GM21447 (cell line): ENCODE measurements around the gene MROH7.

Source experiments
- ATAC-seq: cut with Tn5 transposase; IDR thresholded peaks from one replicate; pipeline ENCODE4 v1.9.1; 2021; ENCODE audit not compliant: unreplicated experiment

Gene MROH7

DNA sequence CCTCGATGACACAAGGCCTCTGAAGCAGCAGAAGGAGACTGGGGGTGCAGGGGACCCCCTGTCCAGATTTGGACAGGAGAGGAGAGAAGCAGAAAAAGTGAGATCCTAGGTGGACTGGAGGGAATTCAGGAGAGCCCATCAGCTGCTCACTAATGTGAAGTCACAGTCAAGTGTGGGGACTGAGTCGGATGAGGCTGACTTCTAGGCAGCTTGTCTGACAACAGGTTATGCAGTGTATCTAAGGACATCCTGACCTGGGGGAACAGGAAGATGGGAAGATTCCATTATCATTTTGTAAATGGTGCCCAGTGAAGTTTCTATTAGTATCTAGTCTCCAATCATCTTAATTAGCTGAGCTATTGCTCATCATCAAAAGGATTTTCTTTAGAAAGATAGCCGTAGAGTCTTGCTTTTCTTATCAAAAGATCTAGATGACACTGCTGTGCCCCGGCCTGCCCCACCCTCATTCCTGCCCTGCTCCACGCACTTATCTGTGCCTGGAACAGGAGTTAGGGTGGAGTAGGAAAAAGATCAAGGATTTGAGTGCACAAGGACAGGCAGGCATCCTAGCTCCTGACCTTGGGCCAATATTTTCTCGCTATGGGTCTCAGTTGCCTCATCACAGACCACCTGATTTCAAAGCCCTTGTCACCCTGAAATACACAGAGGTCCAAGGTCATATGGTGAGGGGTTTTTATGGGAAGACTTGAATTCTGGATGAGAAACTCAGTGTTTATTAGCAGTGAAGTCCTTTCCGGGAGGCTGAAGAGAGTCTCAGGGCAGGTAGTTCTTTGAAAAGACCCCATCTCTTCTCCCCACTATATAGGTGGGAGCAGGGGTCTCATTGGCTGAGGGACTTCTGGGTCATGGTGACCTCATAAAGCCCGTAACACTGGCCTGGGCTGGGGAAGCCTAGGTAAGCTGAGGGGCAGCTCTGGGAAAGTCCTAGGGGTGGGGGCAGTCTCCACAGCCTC is at the start of gene MROH7:
Gene MROH7 (plus strand): TSS at position 924 of the 974 bp plus-strand sequence. CDS start 11,141 bp downstream, outside the sequence.
- ATAC-seq = no peak

DNA sequence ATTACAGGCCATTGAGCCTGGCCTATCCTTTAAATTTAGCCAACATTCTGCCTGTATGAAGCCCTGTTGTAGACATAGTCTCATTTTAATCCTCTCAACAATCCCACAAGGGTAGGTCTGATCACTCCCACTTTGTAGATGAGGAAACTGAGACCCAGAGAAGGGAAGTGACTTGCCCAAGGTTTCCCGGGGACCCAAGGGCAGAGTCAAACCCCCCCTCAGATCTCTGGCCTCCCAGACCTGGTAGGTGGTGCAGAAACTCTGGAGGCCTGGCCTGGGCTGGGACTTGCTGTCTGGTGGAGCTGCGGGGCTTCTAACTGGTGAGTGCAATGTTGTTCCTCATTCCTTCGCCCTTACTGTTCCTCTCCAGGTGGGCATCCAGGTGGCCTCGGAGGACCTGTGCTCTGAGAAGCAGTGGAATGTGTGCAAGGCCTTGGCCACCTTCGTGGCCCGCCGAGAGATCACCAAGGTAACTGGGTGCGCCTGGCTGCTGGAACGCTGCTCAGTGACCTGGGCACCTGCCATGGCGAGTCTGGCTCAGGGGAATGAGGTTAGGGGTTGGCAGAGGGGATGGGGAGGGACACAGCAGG is 47.9 kb upstream of the MROH7 start:
- no peak for ATAC-seq

DNA sequence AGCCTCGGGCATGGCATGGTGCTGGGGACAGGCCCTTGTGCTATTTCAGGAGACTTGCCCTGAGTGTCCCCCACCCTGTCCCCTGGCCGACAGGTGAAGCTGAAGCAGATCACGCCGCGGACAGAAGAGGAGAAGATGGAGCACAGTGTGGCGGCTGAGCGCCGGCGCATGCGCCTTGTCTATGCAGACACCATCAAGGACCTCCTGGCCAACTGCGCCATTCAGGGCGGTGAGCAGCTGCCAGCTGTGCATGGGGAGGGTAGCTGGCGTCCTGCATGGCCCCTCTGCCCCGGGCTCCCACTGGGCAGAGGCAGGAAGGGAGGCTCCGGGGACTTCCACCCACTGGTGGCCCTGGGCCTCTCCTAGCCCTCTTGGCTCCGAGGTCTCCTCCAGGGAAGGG is 47.1 kb upstream of the MROH7 start:
- ATAC-seq = no peak

DNA sequence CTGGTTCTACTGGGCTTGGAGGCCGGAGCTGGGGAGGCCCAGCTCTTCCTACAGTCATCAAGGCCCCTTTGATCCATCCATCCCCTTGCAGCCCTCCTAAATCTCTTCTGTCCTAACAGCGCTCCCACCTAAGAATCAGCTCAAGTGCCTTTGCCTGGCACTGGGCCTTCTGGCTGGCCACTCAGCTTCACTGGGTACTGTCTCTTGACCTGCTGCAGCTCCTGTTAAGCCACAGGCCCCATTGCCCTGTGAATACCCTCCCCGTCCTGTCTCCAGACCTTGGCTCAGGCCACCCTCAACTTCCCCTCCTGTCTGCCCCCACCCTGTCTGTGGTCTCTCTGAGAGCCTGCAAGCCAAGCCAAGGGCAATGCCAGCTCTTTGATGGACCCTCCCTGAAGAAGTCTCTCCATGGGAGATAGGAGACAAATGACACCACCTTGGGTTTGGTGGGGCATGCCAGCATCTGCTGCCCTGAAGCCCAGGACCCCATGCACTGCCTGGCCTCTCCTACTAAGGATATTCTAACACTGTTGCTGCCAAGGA is 45.6 kb upstream of the MROH7 start:
- ATAC-seq = no peak

DNA sequence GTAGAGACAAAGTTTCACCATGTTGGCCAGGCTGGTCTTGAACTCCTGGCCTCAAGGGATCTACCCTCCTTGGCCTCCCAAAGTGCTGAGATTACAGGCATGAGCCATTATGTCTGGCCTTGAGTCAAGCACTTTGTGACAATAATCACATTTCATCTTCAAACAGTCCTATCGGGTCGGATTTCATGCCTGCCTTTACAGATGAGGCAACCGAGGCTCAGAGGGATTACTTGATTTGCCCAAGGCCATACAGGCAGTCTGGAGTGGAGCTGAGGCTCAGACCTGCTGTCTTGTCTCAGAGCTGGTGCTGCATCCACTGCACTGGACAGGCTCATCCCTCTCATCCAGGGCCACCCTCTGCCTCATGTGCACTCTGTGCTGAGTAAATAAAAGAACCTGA is 44.8 kb upstream of the MROH7 start:
- no peak for ATAC-seq

DNA sequence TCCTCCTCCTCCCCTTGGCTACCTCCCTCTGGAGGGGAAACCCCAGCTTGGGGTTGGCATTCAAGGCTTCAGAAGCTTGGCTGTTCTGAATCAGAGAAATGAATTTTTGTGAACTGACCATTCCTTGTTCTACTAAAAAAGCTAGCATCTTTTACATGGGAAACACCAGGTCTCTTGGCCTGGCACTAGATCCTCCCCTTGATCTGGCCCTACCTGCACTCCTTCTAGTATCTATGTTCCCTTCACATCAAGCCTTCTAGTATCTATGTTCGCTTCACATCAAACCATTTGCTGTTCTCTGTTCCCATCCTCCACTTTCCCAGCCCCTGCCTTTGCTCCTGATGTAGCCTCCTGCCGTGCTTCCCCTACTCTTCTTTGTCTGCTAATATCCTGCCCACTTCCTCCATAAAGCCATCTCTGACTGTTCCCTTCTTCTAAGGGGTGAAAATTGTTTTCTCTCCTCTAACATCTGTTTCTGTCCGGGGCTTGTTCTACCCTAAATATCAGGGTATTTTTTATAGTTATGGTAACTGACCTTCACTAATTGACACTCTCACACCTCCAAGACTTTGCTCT is 44.0 kb upstream of the MROH7 start:
- no peak for ATAC-seq

DNA sequence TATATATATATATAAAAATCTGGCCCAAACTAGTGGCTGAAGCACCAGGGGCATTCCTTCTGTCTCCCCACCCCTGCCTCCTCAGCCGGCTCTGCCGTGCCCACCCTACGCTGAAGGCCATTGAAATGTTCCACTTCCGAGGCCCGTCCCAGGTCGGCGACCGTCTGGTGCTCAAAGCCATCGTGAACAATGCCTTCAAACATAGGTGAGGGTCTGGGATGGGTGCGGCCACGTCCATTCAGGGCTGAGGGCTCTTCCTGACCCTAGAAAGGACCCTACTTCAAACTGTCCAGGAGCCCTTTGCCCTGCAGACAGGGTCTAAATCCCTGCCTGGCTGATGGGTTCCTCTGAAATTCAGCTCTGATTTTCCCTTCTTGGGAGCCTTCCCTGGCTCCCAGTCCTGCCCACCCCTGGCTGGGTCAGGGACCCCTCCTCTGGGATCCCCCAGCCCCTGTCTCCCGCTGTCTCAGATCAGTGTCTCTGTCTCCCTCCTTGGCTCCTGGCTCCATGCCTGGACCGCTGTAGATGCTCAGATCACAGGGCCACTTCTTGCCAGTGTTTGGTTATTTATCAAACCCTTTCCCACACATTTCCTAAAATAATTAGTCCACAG is 42.3 kb upstream of the MROH7 start:
- ATAC-seq = no peak

DNA sequence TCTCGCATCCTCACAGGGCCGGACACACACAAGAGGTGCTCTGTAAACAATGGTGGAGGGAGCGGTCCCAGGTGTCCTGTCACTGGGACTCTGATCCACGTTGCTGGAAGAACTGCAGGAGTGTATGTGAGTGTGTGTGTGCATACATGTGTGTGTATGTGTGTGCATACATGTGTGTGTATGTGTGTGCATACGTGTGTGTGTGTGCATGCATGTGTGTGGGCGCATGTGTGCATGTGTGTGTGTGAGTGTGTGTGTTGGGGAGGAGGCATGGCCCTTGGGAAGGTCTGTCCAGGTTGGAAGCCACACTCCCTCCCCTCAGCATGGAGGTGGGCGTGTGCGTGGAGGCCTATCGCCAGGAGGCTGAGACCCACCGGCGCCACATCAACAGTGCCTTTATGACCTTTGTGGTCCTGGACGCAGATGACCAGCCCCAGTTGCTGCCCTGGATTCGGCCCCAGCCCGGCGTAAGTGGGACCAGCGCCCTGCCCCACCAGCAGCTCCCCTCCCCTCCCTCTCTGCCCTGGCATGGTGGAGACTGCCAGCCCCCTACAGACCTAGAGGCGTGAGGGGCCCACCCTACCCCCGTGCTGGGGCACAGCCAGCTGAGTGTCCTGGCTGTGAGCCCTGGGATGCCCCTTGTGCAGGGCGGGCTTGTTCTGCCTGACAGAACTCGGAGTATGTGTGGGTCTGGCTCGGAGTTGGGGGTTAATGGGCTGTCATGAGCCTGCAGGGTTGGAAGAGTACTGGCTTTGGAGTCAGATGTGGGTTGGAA is 40.5 kb upstream of the MROH7 start:
- ATAC-seq = no peak

DNA sequence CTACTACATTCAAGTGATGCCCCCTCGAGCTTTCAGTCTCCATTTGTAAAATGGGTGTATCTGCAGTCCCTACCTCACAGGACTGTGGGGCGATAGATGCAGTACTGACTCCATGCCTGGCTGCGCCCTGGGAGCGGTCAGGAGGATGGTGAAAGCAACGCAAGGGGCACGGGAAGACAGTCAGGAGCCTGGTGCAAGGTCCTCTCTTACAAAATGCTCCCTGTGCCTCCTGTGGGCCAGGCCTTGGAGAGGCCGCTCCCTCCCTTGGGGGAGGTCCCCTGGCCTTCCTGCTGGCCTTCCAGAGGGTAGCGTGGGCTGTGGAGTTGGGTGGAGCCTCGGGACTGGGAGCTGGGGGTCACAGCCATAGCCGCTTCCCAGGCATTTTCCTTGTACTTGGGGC is 39.9 kb upstream of the MROH7 start:
- ATAC-seq = no peak

DNA sequence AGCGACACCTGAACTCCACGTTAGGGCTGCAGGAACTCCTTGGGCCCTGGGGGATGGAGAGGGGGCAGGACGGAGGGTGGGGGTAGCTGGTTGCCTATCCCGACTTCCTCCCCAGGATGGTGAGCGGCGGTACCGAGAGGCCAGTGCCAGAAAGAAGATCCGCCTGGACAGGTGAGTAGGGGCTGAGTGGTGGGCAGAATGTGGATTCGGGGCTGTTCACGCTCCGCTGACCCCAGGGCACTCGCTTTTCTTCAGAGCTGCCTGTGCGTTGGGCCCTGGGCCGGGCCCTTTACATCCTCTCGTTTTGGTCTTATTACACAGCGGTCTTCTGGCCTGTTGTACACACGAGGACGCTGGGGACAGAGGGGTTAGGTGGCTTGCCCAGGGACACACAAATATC is 39.0 kb upstream of the MROH7 start:
- no peak for ATAC-seq

DNA sequence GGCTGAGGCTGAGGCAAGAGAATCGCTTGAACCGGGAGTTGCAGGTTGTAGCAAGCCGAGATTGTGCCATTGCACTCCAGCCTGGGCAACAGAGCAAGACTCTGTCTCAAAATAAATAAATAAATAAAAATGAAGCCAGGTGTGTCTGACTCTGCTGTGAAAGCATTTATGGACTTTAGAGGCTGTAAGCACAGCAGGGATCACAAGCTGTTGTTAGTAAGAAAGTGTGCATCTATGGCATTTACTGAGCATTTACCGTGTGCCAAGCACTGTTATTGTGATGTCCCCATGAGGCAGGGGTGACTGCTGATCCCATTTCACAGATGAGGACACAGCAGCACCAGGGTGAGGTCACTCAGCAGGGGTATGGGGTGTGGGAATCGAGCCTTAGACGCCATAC is 38.3 kb upstream of the MROH7 start:
- no peak for ATAC-seq

DNA sequence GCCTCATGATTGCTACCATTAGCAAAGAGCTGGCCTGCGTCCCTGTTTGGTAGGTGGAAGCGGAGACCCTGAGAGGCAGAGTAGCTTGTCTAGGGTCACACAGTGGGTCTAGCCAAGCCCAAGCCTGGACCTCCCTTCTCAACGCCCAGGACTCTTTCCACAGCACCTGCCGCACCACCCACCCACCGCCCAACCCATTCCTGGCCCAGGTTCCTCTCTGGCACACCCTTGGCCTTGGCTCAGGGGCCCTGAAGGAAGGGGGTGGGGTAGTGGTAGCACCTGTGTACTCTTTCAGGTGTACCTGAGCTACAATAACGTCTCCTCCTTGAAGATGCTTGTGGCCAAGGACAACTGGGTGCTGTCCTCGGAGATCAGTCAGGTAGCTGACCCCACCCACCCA is 37.5 kb upstream of the MROH7 start:
- ATAC-seq = no peak

DNA sequence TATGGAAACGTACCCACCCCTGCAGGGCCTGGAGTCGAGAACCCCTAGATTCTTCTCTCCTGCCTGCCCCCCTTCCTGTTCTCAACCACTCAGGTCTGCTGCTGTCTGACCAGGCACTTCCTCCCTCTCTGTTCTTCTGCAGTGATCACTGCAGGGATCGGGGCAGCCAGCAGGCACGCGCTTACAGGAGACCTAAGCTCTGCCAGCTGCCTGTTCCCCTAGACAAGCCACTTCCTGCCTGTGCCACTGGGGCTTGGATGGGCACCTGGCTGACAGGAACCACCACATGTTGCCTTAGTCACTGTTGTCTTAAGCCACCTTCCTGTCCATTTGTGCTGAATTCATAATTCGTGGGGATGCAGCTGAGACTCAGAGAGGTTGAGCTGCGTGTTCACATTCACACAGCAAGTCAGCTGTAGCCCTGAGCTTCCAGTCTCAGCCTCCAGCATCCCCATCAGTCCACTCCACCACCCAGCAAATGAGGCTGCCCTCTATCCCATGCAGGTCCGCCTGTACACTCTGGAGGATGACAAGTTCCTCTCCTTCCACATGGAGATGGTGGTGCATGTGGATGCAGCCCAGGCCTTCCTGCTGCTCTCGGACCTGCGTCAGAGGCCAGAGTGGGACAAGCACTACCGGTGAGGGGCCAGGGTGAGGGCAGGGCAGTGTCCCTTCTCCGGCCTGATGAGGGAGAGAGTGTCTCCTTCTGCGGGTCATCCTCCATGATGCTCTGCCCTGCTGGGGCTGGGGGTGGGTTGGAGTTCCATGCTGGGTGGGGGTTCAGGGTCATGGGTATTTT is 36.8 kb upstream of the MROH7 start:
- no peak for ATAC-seq

DNA sequence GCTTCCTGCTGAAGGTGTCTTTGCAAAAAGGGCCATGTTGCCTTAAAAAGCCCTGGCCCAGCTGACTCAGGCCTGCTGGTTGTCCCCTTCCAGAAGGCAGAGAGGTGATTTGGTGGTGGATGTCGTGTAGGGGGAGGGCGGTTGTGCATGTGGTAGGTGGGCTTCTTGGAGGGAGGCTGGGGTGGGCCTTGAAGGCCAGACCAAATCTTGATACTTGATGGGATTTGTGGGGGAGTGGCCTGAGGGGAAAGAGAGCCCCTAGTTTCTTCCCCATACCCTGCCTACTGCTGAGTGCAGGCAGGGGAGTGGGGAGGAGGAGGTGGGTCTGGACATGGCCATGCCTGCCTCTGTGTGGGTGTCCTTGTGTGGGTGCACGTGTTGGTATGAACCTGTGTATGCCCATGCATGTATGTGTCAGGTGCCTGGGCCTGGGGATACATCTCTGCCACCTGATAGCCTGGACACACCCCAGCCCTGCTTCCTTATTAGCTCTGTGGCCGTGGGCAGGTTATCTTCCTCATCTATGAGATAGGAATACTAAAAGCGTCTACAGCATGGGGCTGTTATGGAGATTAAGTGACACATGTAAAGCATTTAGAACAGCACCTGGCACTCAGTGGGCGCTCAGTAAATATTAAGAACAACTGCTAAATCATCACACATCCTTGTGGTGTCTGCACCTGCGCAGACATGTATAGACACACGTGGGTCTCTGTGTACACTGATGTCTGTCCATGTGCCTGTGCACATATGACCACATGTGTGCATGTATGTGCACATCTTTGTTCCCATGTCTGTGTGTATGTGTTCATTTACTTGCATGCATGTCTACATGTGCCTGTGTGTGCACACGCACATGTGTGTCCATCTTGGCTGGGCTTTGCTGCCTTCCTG is 35.2 kb upstream of the MROH7 start:
- ATAC-seq = no peak

DNA sequence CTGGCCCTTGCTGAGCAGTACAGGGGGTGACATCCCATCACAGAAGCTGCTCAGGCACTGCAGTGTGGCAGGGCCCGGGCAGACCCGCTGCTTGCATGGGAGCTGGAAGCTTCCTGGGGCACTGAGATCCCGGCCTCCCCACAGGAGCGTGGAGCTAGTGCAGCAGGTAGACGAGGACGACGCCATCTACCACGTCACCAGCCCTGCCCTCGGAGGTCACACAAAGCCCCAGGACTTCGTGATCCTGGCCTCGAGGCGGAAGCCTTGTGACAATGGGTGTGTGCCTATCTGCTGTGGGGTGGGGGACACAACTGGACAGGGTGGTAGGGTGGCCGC is 34.6 kb upstream of the MROH7 start:
- no peak for ATAC-seq

DNA sequence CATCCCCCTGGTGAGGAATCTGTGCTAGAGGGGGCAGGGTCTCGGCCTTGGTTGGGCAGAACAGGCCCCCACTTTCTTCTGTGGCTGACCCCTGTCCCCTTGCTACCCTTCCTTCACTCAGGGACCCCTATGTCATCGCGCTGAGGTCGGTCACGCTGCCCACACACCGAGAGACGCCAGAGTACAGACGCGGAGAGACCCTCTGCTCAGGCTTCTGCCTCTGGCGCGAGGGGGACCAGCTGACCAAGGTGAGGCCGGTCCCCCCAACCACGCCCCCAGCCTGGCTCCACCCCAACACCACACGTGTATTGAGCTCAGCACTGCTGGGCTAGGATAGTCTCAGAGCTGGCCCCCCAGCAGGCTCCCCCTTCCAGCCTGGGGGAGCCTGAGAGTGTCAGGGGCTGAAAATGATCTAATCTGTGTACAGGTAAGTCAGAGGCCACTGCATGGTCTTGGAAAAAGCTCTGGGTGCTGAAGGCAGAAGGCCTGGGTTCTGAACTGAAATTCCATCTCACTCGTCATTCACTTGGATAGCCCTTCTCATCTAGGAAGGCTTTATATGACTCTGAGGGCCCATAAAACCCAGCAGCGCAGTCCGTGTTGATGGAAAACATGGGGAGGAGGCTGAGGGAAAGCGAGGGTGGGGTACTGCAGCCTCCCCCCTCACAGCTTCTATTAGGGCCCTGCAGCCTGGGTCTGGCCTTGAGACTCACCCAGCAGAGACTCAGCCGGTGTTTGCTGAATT is 33.6 kb upstream of the MROH7 start:
- no peak for ATAC-seq

DNA sequence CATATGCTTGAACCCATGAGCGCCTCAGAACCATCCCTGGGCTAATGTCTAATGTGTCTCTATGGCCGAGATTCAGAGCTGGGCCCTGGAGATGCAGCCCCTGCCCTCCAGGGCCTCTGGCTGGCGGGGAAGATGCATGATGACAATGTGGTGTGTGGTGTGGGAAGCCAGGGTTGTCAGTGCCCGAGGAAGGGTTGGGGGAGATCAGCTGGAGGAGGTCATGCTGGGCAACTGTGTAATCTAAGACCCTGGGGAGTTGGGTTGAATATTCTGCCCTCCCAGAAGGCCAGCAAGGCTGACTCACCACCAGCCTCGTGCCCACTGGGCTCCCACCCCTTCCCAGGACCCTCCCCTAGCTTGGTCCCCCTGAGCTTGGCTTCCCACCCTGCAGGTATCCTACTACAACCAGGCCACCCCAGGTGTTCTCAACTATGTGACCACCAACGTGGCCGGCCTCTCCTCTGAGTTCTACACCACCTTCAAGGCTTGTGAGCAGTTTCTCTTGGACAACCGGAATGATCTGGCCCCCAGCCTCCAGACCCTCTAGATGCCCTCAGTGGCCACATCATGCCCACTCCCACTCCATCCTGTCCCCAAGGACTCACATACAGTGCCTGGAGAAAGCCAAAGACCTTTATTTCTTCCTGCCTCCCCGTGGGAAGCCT is 32.9 kb upstream of the MROH7 start:
- ATAC-seq = no peak
